ENCODE measurements around the gene OR11H7.
"Not testable (repeated sequence)": the region's sequence is repeated elsewhere in the genome, so short reads cannot be mapped to it uniquely, and the experiment has no call there.

OR11H7 gene

GRCh38 chr14:20280265-20280664 is 51.5 kb downstream of the OR11H7 start:
- not testable (repeated sequence) for DNase-seq

Measured in NCI-H2029 treated with DMSO at 0.1 percent for 48 hours (cell line).